ENCODE measurements around the gene PDE3B. TPM values are rescaled to one million over a fixed set of nuclear protein-coding genes. Genes with fewer than 3 reads are reported as not detected.

The PDE3B gene
- total RNA-seq, 1 donor from 2014 or later, result 34.3 TPM

- no peak for TF ChIP-seq CTCF (IDR thresholded peaks at IDR 0.05)
- ATAC-seq, result no peak
- no peak overlapping the region for H3K4me3 ChIP-seq
- H3K27me3 ChIP-seq (ENCODE audit: low read depth), result no peaks in the 10 kb centered on the region
- DNase-seq, result no peak
- intact Hi-C loops (cut with DNase I), result loop anchor here (10.0 kb wide), 2 partner anchors 112 to 372 kb away; no protein-coding TSS in a partner anchor
- H3K9me3 ChIP-seq, result no peaks in the 10 kb centered on the region
- H3K27ac ChIP-seq, result no peak overlapping the region
- peaks cover 11% of the 10 kb centered on the region for H3K4me1 ChIP-seq
- no peaks in the 10 kb centered on the region for H3K36me3 ChIP-seq
Observed at GRCh38 chr11:14906993-14907392, 263.4 kb downstream of the PDE3B start.

DNA sequence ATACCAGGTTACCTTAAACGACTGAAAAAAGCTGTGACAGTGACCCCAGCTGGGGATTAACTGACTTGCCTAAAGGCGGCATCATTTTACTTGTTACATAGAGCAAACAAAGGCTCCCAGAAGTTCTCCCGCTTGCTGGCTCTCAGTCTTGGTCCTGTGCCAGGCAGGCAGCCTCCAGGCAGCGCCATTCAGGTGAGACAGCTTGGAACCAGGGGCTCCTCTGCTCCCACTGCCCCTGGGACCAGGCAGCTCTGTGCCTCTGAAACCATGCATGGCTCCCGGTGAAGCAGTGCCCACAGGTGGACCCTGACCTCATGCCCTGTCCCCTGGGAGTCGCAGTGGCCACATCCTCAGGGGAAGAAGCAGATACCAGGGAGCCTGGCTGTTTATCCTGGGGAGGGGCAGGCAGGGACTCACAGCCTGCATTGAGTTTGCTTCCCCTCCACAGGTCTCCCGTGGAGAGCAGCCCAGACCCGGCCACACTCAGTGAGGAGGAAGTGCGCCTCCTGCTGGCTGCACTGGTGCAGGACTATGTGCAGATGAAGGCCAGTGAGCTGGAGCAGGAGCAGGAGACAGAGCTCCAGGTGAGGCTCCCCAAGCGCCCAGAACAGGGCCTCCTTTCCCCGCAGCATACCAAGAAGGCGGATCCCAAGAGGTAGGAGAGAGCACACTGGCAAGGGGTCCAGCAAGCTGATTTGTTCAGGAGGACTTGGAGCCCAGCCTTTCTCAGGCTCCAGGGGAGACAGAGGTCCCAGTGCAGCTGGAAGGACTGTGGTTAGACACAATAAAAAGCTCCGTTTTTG lies 264.0 kb downstream of the PDE3B start:
- H3K27me3 ChIP-seq (ENCODE audit: low read depth), result no peaks in the 10 kb centered on the region
- peaks cover 11% of the 10 kb centered on the region for H3K4me1 ChIP-seq
- no peak overlapping the region for H3K4me3 ChIP-seq
- intact Hi-C loops (cut with DNase I), result loop anchor here (10.0 kb wide), 2 partner anchors 113 to 373 kb away; no protein-coding TSS in a partner anchor
- TF ChIP-seq CTCF (IDR thresholded peaks at IDR 0.05), result peak; percentile 90
- H3K27ac ChIP-seq, result no peak overlapping the region
- no peaks in the 10 kb centered on the region for H3K9me3 ChIP-seq
- H3K36me3 ChIP-seq, result no peaks in the 10 kb centered on the region
- DNase-seq (peak; percentile 90), ATAC-seq (peak; percentile 86 to 89)

GRCh38 chr11:14908214-14908880 lies 264.7 kb downstream of the PDE3B start:
- DNase-seq, result no peak
- Histone ChIP-seq H3K9me3 (no peaks in the 10 kb centered on the region), H3K27ac (no peak overlapping the region), H3K36me3 (no peaks in the 10 kb centered on the region), H3K4me3 (no peak overlapping the region), H3K27me3 (ENCODE audit: low read depth) (no peaks in the 10 kb centered on the region), H3K4me1 (peaks cover 11% of the 10 kb centered on the region)
- ATAC-seq, result peak; percentile 47 to 57
- peak; percentile 46 for TF ChIP-seq CTCF (IDR thresholded peaks at IDR 0.05)
- intact Hi-C loops (cut with DNase I), result loop anchor here (10.0 kb wide), 2 partner anchors 114 to 374 kb away; no protein-coding TSS in a partner anchor

DNA sequence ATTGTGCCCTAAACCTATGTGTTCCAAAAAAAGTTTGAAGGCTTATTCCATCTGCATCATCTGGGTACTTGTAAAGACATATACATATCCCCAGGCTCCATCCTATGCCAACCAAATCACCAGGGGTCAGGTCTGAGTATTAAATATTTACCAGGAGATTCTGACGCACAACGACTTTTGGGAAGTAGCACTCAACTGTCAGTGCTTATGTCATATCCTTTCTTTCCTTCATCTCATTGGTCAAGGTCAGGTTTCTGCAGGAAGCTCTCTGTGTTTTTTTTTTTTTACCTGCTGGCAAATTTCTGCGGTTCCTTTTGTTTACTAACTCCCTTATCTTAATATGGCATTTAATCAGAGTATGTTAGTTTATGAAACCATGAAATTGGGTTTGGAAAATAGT lies 270.9 kb downstream of the PDE3B start:
- H3K27me3 ChIP-seq (ENCODE audit: low read depth), result no peaks in the 10 kb centered on the region
- no peak for TF ChIP-seq CTCF (IDR thresholded peaks at IDR 0.05)
- H3K9me3 ChIP-seq, result no peaks in the 10 kb centered on the region
- no peak for ATAC-seq
- no peaks in the 10 kb centered on the region for H3K4me1 ChIP-seq
- H3K36me3 ChIP-seq, result no peaks in the 10 kb centered on the region
- H3K4me3 ChIP-seq, result no peak overlapping the region
- intact Hi-C loops (cut with DNase I), result no loop called here
- no peak overlapping the region for H3K27ac ChIP-seq
- no peak for DNase-seq

- no peaks in the 10 kb centered on the region for H3K27me3 ChIP-seq (ENCODE audit: low read depth)
- no peak for DNase-seq
- intact Hi-C loops (cut with DNase I), result no loop called here
- H3K4me3 ChIP-seq, result no peak overlapping the region
- H3K4me1 ChIP-seq, result no peaks in the 10 kb centered on the region
- ATAC-seq, result no peak
- H3K36me3 ChIP-seq, result no peaks in the 10 kb centered on the region
- no peak for TF ChIP-seq CTCF (IDR thresholded peaks at IDR 0.05)
- no peak overlapping the region for H3K27ac ChIP-seq
- H3K9me3 ChIP-seq, result no peaks in the 10 kb centered on the region
Observed at GRCh38 chr11:14916403-14916802, 272.8 kb downstream of the PDE3B start.

Other genes starting within 250 kb of the PDE3B start
- 87.8 TPM for gene COPB1, start 144.0 kb upstream of the PDE3B start, total RNA-seq
- 121 TPM for gene PSMA1, start 123.4 kb upstream of the PDE3B start, total RNA-seq
- 12.3 TPM for gene CYP2R1, start 248.4 kb downstream of the PDE3B start, total RNA-seq

Data from lower lobe of right lung (tissue), 2 donors.